NK-92 (cell line): Measurements from ENCODE around the gene NANOS2.

Source experiments
- DNase-seq: peaks from one replicate; lab custom pipeline; 2025; ENCODE audit not compliant: unreplicated experiment; lab: John Stamatoyannopoulos, UW

NANOS2 gene

GRCh38 chr19:45929247-45929646, 14.7 kb upstream of the NANOS2 start:
- no peak for DNase-seq

- peak; percentile 17 for DNase-seq
Observed at GRCh38 chr19:45927565-45928261, 13.1 kb upstream of the NANOS2 start.

DNA sequence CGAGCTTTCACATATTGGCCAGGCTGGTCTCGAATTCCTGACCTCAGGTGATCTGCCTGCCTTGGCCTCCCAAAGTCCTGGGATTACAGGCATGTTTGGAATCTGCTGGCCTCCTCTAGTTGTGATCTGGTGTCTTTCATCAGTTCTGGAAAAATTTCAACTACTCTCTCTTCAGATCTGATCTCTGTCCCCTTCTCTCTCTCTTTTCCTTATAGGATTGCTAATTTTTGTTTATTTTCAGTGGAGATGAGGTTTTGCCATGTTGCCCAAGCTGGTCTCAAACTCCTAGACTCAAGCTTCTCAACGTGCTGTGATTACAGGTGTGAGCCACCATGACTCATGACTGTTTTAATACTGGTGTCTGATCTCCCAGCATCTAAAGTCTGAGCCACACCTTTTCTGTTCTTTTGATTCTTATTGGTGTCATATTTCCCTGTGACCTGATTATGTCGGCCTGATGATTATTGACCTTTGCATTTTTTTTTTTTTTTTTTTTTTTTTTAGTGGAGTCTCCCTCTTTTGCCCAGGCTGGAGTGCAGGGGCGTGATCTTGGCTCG, 10.4 kb upstream of the NANOS2 start:
- DNase-seq: no peak

DNA sequence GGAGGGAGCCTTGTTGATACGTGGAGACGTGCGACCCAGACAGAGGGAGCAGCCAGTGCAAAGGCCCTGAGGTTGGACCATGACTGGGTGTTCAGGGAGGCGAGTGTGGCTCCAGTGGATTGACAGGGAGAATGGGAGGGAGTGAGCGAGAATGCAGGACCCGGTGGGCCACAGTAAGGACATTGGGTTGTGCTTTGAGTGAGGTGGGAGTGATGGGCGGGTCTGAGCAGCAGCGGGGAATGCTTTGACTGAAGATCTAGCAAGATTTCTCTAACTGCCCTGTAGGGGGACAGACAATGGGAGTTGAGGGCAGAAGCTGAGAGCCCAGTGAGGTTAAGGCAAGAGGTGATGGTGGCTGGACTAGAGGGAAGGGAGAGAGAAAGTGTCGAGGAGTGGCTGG, 7.7 kb upstream of the NANOS2 start:
- DNase-seq: no peak

DNA sequence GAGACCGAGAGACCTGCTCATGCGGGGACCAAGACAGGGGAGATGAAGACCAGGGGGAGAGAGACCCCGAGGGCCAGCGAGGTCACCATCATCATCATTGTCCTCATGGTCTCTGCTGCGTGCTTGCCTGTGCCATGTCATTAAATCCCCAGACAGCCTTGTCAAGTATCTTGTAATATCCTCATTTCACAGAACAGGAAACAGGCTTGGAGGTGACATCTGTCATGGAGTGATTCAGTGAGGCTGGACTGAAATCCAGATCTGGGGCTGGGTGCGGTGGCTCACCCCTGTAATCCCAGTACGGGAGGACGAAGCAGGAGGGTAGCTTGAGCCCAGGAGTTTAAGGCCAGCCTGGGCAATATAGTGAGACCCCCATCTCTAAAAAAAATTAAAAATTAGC, 5.9 kb upstream of the NANOS2 start:
- DNase-seq: no peak

GRCh38 chr19:45919678-45920077, 5.1 kb upstream of the NANOS2 start:
- no peak for DNase-seq

DNA sequence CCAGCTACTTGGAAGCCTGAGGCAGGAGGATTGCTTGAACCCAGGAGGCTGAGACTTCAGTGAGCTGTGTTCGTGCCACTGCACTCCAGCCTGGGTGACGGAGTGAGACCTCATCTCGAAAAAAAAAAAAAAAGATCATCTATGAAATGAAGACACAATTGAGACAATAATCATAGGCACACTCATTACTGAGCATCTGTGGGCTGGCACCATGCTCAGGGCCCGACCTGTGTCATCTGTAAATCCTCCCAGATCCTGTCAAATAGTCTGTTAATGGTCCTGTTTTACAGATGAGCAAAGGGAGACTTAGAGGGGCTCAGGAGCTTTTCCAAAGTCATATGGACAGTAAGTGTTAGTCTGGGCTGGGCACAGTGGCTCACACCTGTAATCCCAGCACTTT, 4.1 kb upstream of the NANOS2 start:
- no peak for DNase-seq

DNA sequence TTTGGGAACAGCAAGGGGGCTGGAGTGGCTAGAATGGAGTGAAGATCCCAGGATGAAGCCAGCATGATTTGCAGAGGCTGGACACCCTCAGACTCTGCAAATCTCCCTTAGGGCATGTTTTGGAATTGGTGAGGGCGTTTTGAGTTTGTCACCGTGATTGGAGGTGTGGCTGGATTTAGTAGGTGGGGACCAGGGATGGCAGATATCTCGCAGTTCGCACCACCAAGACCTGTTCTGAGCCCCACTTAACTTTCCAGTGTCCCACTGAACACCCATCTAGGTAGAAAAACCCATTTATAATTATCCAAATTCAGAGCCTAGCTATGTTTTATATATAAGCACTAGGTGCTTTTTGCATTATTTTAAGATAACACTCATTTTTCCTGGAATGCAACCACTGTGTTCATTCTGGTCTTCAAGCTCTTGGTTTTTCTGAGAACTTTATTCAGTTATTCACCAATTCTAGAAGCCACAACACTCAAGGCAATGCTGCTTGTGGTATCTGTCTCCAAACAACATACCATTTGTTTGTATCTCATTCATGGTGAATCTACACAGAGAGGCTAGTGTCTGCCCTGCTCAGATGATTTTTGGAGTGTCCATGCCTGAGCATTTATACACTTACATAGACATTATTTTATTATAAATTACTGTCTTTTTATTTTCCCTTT, 3.0 kb upstream of the NANOS2 start:
- DNase-seq: no peak

DNA sequence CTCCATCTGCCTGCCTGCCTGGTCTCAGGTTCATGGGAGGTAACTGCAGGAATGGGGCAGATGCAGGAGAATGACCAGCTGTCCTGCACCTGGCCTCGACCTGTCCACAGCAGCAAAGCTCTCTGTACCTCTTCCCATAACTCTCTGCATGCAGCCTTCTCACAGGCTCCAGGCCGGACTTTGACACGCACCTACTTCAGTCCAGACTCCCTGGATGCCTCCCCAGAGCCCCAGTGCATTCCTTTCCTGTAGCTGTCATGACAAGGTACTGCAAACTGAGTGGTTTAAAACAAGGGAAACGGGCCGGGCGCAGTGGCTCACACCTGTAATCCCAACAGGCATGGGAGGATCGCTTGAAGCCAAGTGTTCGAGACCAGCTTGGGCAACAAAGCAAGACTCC, 3.3 kb downstream of the NANOS2 start:
- DNase-seq: no peak

- DNase-seq: no peak
Observed at GRCh38 chr19:45908956-45909355, 5.6 kb downstream of the NANOS2 start.

DNA sequence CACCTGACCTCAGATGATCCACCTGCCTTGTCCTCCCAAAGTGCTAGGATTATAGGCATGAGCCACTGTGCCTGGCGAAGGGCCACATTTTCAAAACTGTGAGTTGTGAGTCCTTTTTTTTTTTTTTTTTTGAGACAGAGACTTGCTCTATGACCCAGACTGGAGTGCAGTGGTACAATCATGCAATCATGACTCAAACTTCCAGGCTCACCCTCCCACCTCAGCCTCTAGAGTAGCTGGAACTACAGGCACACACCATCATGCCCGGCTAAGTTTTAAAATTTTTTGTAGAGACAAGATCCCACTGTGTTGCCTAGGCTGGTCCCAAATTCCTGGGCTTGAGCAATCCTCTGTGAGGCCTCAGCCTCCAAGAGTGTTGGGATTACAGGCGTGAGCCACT, 8.4 kb downstream of the NANOS2 start:
- DNase-seq: no peak

DNA sequence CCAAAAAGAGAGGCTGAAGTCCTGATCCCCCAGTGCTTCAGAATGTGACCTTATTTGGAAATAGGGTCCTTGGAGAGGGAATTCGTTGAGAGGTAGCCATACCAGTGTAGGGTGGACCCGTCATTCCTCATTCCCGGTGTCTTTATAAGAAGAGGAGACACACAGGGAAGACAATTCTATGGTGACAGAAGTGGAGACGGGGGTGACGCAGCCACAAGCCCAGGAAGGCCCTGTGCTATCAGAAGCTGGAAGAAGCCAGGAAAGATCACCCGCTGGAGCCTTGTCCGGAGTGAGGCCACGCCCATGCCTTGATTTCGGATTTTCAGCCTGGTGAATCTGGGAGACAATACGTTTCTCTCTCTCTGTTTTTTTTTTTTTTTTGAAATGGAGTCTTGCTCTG, 9.6 kb downstream of the NANOS2 start:
- DNase-seq: no peak

DNA sequence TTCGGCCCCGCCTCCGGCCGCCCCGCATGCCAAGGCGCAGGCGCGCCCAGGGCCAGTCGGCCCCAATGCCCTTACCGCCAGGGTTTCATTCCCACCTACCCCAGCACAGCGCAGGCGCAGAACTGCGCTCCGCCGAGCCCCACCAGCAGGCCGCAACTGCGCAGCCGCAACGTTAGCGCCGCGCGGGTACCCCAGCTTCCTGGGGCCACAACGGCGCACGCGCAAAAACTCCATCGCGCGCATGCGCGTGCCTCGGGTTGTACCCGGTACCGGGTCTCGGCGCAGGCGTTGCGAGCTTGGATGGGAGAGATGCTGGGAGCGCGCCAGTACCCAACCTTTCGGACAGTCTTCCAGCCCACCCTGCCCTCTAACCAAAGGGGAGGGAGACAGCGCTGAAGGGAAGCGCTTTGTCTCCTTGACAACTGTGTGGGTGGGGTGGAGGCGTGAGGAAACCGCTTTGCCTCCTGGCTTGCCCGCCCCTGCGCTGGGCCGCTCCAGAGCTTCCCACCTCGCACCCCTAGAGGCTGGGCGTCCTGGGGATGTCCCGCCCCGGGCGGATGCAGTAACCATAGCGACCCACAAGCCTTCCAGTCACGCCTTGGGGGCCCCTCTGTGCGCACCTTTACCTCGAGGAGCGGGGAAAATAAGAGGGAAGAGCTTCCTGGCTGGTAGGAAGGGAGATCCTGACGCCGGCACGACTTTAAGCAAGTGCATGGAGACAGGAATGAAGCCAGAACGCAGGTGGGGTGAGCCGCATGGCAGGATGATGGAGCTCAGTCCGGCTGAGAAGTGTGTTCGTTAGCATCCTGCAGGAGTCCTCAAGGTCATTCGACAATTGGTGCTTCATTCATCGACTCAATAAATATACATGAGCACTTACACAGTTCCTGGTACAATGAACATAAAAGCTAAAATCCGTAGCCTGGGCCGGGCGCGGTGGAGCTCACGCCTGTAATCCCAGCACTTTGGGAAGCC, 11.6 kb downstream of the NANOS2 start:
- peak; percentile 94 for DNase-seq

GRCh38 chr19:45901912-45902650, 12.5 kb downstream of the NANOS2 start, which contains the start of gene MYPOP:
Gene MYPOP (minus strand): TSS chr19:45902613. CDS start chr19:45901773, 840 bp downstream.
- no peak for DNase-seq

GRCh38 chr19:45901432-45901911, 13.1 kb downstream of the NANOS2 start:
- DNase-seq: no peak

- DNase-seq: no peak
Observed at GRCh38 chr19:45900738-45901431, 13.7 kb downstream of the NANOS2 start.

- no peak for DNase-seq
Observed at GRCh38 chr19:45899919-45900589, 14.5 kb downstream of the NANOS2 start.

DNA sequence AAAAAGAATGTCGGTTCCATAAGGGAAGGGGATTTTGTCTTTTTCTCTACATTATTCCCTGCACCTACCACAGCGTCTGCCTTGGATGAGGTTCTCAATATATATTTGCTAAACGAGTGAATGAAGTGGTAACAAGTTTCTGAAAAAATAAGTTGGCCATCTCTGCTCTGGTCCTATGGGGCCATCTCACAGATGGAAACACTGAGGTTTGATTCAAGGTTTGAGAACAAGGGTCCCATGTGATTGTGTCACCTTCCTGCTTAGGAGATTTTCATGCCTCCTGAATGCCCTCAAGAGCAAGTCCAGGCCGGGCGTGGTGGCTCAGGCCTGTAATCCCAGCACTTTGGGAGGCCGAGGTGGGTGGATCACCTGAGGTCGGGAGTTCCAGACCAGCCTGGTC, 15.3 kb downstream of the NANOS2 start:
- no peak for DNase-seq

DNA sequence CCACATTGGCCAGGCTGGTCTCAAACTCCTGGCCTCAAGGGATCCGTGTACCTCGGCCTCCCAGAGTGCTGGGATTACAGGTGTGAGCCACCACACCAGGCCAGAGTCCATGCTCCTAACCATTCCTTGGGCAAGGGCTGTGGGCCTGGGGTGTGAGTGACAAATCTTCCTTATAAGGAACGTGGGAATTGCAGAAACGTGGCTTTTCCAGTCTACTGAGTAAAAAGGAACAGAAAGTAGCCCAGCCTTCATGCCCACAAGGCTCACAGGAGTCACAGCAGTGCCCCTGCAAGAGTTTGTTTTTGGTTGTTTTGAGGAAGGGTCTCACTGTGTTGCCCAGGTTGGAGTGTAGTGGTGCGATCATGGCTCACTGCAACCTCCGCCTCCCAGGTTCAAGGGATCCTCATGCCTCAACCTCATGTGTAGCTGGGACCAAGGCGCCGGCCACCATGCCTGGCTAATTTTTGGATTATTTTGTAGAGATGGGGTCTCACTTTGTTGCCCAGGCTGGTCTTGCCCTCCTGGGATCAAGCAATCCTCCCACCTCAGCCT, 17.2 kb downstream of the NANOS2 start:
- no peak for DNase-seq
